GM21367 (cell line): ENCODE results near the gene ARX.

Experiments
- ATAC-seq: cut with Tn5 transposase; IDR thresholded peaks from one replicate; pipeline ENCODE4 v1.9.1; 2021; ENCODE audit not compliant: unreplicated experiment

The ARX gene

GRCh38 chrX:25001808-25002660 lies 13.7 kb downstream of the ARX start:
- no peak for ATAC-seq

- no peak for ATAC-seq
Observed at GRCh38 chrX:24999511-24999910, 16.3 kb downstream of the ARX start.

- ATAC-seq = no peak
Observed at GRCh38 chrX:24996096-24996709, 19.6 kb downstream of the ARX start.

DNA sequence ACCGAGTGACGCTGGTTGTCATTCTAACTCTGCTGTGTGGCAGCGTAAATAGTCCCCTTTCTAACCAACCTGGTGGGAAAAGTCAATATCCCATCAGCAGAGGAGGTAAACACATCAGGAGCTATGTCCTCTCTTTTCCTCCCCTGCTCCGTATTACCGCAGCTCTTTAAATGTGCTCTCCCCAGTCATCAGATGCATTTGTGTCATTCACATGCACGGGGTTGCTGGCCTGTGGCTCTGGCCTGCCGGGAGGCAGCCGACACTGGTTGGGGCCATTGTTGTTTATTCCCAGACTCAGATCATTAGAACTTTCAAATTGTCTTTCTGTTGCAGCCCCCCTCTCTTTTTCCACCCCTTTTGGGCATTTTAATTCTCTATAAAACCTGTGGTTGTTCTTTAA lies 21.9 kb downstream of the ARX start:
- ATAC-seq = no peak

GRCh38 chrX:24990535-24990934 lies 25.2 kb downstream of the ARX start:
- no peak for ATAC-seq

GRCh38 chrX:24988314-24988713 lies 27.5 kb downstream of the ARX start:
- no peak for ATAC-seq

- no peak for ATAC-seq
Observed at GRCh38 chrX:24987731-24988130, 28.0 kb downstream of the ARX start.

GRCh38 chrX:24985120-24985519 lies 30.6 kb downstream of the ARX start:
- ATAC-seq = no peak

DNA sequence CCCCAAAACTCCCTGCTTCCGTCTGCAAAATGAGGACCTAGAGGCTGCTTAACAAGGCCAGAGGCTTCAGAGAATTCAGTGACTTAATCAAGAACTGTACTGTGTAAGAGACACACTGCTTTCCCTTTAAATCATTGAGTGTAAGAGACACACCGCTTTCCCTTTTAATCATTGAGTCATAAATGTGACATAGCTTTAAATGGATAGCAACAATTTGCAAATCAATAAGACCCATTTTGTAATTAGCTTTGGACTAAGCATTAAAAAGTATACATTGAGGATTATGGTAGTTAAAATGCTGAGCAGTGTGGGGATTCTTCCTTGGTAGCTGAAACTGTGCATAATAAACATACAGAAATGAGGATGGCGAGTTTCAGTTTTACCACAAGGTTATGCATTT lies 31.8 kb downstream of the ARX start:
- no peak for ATAC-seq

DNA sequence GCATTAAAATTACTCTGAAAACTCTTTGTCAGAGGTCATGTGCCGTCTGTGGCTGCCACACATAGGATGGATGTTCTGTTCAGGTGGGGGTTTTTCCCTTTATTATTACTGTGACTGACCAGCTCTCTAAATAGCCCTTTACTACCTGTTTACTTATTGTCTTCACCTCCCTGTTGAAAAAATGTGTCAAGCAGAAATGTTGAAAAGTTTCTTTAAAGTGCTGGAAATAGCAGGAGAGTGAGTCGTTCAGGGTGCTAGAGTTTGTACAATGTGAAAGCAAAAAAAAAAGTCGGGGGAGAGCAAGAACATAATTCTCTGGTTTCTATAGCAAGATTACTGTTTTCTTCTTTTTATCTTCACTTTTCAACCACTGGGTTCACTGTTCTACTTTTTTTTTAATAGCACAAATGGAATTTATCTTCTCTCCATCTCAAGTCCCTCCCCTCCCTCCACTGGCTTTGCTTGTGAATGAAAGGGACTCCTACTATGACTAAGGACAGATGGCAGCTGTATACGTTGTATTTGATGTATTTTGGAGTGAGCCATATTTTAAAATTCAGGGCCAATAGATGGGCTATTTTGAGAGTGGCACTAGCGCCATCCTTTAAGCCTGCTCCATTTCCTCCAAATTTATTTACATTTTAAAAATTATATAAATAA lies 33.3 kb downstream of the ARX start:
- no peak for ATAC-seq

DNA sequence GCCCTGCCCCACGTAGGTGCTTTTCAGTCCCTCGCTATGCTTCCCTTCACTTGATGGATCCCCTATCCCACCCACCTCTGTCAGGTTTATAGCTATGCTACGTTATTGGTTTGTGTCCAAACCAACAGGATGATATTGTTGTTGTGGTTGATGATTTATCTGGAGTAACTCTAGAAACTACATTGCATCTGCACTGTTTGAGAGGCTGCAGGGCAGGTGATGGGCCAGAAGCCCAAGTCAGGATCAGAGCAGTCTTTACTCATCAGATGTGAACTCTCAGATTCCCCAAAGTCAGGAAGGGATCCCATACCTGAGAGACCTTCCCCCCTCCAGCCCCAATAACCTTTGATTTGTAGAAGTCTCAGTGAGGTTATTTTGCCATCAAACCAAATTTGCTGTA lies 34.7 kb downstream of the ARX start:
- no peak for ATAC-seq

DNA sequence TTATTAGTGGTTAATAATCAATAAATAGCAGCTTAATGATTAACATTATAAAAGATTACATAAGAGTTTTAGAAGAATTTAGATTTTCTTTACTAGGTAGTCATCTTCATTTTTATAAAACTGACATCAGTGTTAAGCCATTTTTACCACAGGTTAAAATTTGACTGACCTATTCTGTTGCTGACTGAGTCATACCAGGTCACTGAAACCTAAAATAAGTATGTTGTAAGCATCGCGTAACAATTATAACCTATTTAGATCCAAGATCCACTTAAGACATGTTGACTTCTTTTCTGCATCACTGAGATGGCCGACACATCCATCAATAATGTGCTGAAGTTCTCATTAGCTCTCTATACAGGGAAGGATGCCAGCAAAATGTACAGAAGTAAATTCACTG lies 36.7 kb downstream of the ARX start:
- ATAC-seq = no peak

GRCh38 chrX:24969812-24970211 lies 46.0 kb downstream of the ARX start:
- no peak for ATAC-seq

GRCh38 chrX:24965372-24965771 lies 50.4 kb downstream of the ARX start:
- ATAC-seq = no peak

DNA sequence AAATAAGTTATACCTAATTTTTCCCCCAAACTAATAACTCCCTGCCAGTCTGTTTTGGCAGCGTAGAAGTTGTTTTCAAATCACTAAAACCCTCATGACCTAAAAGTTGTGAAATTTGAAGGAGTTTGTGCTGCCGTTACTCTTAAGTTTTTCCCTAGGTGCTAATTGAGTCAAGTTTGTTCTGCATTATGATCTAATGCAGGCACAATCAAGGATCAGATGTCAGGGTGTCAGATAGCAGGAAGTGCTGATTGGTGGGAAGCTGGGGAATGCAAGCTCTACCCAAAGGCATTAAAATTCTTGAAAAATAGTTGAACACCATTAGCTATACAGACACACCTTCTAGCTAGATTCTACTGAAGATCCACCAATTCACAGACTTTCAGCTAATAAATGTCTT lies 51.9 kb downstream of the ARX start:
- ATAC-seq = no peak

DNA sequence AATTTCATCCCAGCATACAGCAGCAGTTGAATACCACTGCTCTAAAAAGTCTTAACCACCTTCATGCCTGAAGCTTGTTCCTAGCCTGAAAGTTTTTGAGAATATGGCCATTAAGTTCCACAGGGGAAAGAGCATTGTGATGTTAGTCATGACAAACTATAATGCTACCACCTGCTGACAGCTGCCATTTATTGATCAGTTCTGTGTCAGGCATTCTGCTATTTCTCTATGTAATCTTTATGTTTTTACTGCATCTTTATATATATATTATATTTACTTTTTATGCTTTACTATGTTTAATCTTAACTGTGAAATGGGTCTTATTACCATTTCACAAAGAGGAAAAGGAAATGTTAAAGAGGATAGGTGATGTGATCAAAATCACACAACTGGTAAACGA lies 54.0 kb downstream of the ARX start:
- ATAC-seq = no peak

- no peak for ATAC-seq
Observed at GRCh38 chrX:24956828-24957227, 58.9 kb downstream of the ARX start.

DNA sequence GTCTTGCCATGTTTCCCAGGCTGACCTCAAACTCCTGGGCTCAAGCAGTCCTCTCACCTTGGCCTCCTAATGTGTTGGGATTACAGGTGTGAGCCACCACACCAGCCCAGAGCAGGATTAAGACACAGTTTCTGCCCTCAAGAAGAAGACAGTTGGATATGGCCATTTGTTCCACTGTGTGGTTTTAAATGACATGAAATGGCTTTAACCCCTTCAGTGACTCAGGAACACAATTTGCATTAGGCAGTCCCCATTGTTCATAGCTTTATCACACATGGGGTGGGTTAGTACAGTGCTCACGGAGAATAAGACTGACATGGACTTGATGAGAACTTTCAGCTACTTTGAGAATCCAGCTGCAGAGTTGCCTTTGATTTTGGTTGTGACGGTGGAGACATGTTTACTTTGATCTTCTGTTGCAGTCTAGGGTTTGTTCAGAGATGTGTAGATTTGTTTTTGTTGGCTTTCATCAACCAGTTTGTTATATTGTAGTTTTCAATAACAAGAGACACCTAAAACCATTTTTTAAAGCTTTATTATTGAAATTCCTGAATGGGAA lies 60.3 kb downstream of the ARX start:
- no peak for ATAC-seq

DNA sequence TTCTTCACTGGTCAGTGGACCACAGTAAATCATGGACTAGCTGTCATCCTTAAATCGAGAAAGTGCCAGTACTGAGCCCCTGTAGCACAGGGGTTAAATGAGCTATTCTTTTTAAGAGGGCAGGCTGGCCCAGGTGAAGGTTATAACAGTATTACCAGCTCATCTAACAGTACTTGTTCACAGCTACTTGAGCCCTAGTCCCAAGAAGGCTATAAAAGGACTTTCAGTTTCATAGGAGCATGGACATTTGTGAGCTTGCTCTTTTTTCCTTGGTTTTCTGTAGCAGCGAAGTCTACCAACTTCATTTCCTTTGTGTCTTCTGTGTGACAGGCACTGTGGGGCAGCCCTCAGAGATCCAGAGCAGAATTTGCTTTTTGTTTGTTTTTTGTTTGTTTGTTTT lies 61.0 kb downstream of the ARX start:
- no peak for ATAC-seq
